Measurements from ENCODE around the gene CNR2. TPM values are rescaled to one million over a fixed set of nuclear protein-coding genes. Genes with fewer than 3 reads are reported as not detected.
"Not testable (repeated sequence)": the region's sequence is repeated elsewhere in the genome, so short reads cannot be mapped to it uniquely, and the experiment has no call there.

The CNR2 gene
- total RNA-seq, 6 experiments from 2014 or later = not detected

DNA sequence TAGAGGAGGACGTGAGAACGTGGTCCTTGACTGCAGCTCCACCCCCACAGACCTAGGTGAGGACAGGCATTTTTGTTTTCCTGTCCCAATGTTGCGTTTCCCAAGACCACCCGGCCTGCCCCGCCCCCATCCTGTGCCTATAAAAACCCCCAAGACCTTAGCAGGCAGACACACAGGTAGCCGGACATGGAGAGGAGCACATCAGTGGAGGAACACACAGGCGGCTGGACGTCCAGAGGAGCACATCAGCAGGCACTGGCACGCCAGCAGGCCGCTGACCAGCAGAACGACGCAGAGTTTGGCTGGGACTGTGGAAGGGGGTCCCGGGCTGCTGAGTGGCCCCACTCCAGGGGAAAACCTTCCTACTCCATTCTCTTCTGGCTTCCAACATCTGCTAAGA is 75.3 kb downstream of the CNR2 start:
- Mint-ChIP-seq H3K27ac (peak overlapping the region; percentile 33), H3K4me1 (ENCODE audit: low read depth) (peaks cover 10% of the 10 kb centered on the region), H3K4me3 (peak overlapping the region; percentile 82; the same call in 1 of the 2 replicates), H3K27me3 (ENCODE audit: insufficient read depth) (peaks cover 16% of the 10 kb centered on the region), H3K36me3 (ENCODE audit: low read depth) (no peaks in the 10 kb centered on the region), H3K9me3 (no peaks in the 10 kb centered on the region)
- no peak for DNase-seq
- TF ChIP-seq, protein P1, sequence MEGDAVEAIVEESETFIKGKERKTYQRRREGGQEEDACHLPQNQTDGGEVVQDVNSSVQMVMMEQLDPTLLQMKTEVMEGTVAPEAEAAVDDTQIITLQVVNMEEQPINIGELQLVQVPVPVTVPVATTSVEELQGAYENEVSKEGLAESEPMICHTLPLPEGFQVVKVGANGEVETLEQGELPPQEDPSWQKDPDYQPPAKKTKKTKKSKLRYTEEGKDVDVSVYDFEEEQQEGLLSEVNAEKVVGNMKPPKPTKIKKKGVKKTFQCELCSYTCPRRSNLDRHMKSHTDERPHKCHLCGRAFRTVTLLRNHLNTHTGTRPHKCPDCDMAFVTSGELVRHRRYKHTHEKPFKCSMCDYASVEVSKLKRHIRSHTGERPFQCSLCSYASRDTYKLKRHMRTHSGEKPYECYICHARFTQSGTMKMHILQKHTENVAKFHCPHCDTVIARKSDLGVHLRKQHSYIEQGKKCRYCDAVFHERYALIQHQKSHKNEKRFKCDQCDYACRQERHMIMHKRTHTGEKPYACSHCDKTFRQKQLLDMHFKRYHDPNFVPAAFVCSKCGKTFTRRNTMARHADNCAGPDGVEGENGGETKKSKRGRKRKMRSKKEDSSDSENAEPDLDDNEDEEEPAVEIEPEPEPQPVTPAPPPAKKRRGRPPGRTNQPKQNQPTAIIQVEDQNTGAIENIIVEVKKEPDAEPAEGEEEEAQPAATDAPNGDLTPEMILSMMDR (IDR thresholded peaks at IDR 0.05) = no peak

DNA sequence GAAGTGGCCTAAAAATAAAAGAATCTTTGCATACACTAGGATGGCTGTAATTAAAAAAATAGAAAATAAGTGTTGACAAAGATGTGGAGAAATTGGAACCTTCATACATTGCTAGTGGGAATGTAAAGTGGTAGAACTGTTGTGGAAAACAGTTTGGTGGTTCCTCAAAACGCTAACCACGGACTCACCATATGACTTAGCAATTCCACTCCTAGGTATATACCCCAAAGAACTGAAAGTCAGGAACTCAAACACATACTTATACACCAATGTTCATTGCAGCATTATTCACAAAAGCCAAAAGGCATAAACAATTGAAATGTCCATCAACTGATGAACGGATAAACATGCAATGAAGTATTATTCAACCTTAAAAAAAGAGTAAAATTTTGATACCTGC is 77.1 kb downstream of the CNR2 start:
- H3K27me3 Mint-ChIP-seq (ENCODE audit: insufficient read depth) = peaks cover 8% of the 10 kb centered on the region
- H3K9me3 Mint-ChIP-seq = no peaks in the 10 kb centered on the region
- no peak for DNase-seq
- no peaks in the 10 kb centered on the region for H3K36me3 Mint-ChIP-seq (ENCODE audit: low read depth)
- TF ChIP-seq, protein P1 (IDR thresholded peaks at IDR 0.05) = no peak
- no peak overlapping the region for H3K4me3 Mint-ChIP-seq
- H3K4me1 Mint-ChIP-seq (ENCODE audit: low read depth) = peaks cover 16% of the 10 kb centered on the region
- no peak overlapping the region for H3K27ac Mint-ChIP-seq

GRCh38 chr1:23834156-23834555 is 79.0 kb downstream of the CNR2 start:
- H3K36me3 Mint-ChIP-seq (ENCODE audit: low read depth); H3K27ac Mint-ChIP-seq; DNase-seq; H3K27me3 Mint-ChIP-seq (ENCODE audit: insufficient read depth); H3K4me3 Mint-ChIP-seq; H3K9me3 Mint-ChIP-seq: not testable (repeated sequence)
- peaks cover 16% of the 10 kb centered on the region for H3K4me1 Mint-ChIP-seq (ENCODE audit: low read depth)

DNA sequence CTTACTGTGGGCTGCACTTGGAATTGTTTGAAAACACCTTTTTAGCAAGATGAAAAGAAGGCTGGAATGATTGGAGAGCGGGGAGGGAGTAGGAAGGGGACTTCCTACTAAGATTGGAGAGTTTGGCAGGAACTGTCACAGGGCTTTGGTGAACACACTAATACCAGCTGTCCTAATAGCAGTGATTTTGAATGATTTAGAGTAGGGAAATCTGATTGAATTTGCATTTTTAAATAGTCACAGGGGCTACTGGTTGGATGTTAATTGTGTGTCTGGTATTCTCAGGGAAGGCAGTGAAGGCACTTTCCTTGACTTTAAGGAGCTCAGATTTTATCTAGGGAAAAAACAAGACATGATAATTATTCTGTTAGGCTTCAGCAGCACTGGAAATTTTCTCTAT is 85.4 kb downstream of the CNR2 start:
- no peak overlapping the region for H3K27ac Mint-ChIP-seq
- 0 out of 2 replicates have a peak, but pooled peaks cover 1% of the 10 kb centered on the region for H3K27me3 Mint-ChIP-seq (ENCODE audit: insufficient read depth)
- H3K36me3 Mint-ChIP-seq (ENCODE audit: low read depth) = no peaks in the 10 kb centered on the region; the same call in 1 of the 2 replicates
- TF ChIP-seq, protein P1 (IDR thresholded peaks at IDR 0.05) = no peak
- H3K4me3 Mint-ChIP-seq = no peak overlapping the region
- peaks cover 23% of the 10 kb centered on the region for H3K4me1 Mint-ChIP-seq (ENCODE audit: low read depth)
- no peaks in the 10 kb centered on the region for H3K9me3 Mint-ChIP-seq
- DNase-seq = no peak

- not testable (repeated sequence) for H3K36me3 Mint-ChIP-seq (ENCODE audit: low read depth); H3K4me3 Mint-ChIP-seq; H3K27me3 Mint-ChIP-seq (ENCODE audit: insufficient read depth); H3K9me3 Mint-ChIP-seq; DNase-seq; H3K27ac Mint-ChIP-seq
- H3K4me1 Mint-ChIP-seq (ENCODE audit: low read depth) = peaks cover 17% of the 10 kb centered on the region
These were observed 86.6 kb downstream of the CNR2 start for GRCh38 chr1:23826590-23826989.

GRCh38 chr1:23825762-23826522 is 87.2 kb downstream of the CNR2 start:
- H3K27ac Mint-ChIP-seq = peak overlapping the region; percentile 96
- no peaks in the 10 kb centered on the region for H3K27me3 Mint-ChIP-seq (ENCODE audit: insufficient read depth)
- TF ChIP-seq, protein P1 (IDR thresholded peaks at IDR 0.05) = no peak
- no peaks in the 10 kb centered on the region; the same call in 1 of the 2 replicates for H3K36me3 Mint-ChIP-seq (ENCODE audit: low read depth)
- peaks cover 17% of the 10 kb centered on the region for H3K4me1 Mint-ChIP-seq (ENCODE audit: low read depth)
- DNase-seq = no peak
- H3K9me3 Mint-ChIP-seq = no peaks in the 10 kb centered on the region
- peak overlapping the region; percentile 100 for H3K4me3 Mint-ChIP-seq
